CD4-positive, alpha-beta T cell treated with Interleukin-10 for 1 hour (primary cell): ENCODE data around the gene SSBP2.
"Not testable (repeated sequence)": the region's sequence is repeated elsewhere in the genome, so short reads cannot be mapped to it uniquely, and the experiment has no call there.

Experiments
- DNase-seq: peaks from one replicate; pipeline ENCODE4 v3.0.0-alpha.2; 2020

SSBP2 gene

DNA sequence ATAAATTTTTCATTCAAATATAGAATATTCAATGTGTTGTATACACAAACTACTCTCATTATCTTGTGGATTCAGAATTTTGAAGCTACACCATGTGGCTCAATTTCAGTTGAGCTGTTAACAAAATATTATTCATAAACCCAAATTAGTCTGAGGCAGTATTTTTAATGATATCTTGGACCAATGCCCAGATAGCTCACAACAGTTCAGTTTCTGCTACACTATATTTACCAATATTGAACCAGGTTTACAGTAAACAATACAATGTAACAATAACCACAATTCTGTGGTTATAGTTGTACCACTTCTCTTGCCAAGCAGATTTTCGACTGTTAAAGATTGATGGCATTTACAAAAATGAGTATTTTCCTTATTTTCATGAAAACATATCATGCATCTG lies 99.9 kb downstream of the SSBP2 start:
- DNase-seq: no peak

DNA sequence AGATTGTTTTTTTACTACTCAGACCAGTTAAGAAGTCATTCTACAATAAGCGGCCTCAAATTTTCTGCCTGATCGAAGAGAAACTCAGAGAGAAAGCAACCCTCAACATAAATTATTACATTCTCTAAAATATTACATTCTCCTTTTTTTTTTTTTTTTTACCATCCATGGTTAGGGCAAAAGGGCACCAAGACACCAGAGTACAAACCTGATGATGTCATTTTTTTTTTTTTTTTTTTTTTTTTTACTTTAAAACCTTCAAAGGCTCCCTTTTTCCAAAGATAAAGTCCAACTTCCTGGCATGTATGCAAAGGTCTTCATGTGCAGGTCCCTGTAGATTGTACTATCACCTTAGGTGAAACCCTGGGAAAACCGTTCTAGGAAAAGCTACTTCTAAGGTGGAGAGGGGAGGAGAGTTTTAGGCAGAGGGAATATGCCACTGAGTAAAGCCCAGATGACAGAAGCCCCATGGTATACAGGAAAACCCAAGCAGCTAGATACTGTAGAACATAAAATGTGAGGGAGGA lies 104.4 kb downstream of the SSBP2 start:
- DNase-seq: no peak

DNA sequence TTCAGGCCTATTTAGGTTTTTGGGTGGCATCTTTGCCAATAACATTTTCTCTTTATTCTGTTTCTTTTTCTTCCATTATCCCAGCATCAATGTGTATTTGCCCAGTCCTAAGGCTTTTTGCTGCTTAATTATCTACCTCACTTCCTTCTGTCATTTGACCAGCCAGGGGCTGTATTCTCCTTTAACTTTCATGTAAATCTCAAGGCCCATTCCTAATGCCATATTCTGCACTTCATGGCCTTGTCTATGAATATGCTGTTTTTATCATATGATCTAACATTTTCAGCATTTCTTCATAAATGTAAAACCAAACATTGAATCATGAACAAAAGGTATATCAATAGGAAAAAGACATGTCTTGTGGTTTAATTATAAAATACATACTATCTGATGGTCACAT lies 108.7 kb downstream of the SSBP2 start:
- DNase-seq: no peak

DNA sequence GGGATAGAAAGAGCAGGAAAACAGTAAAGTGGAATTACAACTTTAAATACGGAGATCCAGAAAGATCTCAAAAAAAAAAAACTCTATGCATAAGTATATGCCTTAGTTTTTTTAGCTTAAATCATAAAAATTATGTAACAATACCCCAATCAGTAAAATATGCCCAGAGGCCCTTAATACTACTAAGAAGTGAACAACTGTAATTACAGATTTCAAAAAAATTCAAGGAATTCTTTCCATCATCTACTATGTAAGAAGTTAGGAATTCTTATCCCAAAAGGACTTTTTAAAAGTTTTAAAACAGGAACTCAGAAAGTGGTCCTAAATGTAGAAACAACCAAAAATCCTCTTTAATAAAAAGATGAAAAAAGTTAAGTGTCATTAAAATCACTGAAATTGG lies 111.3 kb downstream of the SSBP2 start:
- DNase-seq: no peak

DNA sequence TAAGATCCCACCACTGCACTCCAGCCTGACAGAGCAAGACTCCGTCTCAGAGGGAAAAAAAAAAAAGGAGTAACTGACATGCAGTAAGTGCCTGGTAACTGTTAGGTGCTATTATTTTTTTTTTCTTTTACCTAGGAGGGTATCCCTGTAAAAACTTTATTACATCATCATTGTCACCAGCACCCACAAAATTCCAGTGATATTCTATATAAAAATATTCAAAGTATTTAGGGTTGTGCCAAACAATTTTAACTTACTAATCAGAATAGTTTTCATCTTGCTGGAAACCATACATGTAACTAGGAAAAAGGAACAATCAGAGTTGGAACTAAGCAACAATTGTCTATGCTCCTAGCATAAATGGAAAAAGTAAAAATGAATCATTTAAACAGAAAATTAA lies 112.4 kb downstream of the SSBP2 start:
- DNase-seq: no peak

DNA sequence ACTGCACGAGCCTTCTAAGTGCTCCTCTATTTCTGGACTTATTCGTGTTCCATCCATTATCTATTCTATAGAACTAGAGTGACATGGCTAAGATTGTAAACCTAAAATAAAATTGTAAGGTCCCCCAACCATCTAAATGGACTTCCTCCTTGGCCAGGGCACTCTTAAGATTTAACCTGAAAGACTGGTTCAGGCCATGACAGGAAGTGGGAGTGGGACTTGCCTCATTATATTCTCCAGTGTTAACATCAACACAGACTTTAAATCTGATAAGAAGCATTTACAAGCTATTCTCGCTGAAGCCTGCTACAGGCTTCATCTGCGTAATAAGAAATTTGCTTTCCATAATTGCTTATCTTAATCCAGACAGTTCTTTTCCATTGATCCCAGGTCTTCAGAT lies 117.0 kb downstream of the SSBP2 start:
- DNase-seq: no peak

DNA sequence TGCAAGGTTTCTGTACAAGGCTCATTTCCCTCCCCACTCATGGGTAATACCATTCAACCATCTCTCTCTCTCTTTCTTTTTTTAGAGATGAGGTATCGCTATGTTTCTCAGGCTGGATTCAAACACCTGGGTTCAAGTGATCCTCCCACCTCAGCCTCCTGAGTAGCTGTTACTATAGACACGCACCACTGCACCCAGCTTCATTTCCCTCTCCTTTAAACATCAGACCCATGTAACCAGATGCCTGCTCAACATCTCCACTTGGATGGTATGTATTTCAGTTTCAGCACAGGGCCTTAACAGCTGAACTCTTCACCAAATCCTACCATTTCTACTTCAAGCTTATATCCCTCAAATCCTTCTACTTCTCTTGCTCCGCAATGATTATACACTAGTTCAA lies 117.4 kb downstream of the SSBP2 start:
- DNase-seq: no peak

DNA sequence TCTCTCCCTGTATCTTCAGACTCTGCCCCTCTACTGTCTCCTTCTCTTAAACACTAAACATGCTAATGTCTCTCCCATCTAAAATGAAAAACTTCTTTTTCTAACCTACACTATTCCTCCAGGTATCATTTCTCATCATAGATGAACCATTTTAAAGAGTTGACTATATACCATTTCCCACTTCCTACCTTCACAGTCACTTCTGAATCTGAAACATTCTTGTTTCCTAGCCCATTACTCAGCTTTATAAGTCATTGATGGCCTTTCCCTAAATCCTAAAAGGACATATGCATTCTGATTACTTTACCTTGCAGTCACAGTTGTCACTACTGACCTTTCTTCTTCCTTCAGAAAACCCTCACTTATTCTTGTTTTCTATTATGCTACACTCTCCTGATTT lies 118.2 kb downstream of the SSBP2 start:
- no peak for DNase-seq

DNA sequence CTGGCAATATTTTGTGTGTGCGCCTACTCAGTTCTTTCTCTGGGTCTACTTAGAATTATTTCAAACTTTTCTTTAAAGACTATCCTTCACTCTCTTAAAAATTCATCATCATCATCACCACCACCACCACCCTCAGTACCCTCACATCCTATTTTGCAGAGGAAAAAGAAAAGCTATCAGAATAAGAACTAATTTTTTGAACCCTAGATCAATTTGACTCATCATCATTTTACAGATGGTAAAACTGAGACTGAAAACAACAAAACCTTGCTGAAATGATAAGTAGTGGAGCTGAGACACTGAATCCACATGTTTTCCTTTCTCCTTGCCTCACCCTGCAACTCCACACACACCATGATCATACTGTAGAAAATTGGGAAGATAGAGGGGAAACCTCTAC lies 119.3 kb downstream of the SSBP2 start:
- DNase-seq: no peak

DNA sequence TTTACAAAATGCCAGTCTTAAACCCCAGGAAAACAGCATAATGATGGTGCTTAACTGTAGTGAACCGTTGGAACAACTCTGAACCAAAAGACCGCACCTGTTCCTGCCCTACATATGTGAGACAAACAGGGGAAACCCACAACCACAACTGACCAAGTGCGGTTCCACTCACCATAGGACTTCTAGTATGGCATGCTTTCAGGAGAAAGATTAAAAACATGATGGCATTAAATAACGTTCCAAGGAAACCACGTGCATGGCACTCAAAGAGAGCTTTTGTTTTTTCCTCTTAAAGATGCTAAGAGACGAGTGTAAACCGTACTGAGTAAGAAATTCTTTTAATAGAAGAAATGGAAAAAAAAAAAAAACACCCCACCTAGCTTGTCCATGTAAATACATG lies 119.8 kb downstream of the SSBP2 start:
- DNase-seq: peak; percentile 39

DNA sequence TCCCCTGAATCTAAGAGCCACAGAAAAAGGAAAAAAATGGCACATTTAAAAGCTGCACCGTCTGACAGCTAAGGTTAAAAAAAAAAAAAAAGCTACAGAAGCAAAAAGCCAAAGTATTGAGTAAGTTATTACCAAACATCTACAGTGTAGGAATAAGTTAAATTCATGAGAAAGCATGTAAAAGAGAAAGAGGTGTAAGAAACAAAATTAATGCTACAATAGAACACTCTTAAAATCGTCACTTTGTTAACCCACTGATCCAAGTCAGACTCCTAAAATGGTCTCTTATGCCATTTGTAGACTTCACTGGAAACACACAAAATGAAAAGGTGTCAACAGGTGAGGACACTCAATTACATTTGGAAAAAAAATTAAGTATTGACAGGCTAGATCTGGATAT lies 120.2 kb downstream of the SSBP2 start:
- DNase-seq: no peak

DNA sequence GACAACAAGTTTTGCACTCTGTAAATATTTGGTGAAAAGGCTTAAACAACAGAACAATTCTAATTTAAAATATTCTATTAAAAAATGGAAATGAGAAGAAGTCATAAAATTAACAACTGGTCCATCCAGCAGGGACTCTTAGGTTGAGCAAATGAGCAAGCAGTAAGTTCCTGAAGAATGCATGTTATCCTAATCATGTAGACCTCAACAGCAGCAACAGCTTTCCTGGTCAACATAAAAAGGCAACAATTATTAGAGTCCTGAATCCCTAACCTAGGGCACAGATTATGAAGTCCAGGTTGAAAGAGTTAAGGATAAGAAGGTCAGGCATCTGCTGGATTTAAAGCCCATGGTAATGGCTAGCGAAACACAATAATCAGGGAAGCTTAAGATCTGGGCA lies 120.9 kb downstream of the SSBP2 start:
- no peak for DNase-seq

DNA sequence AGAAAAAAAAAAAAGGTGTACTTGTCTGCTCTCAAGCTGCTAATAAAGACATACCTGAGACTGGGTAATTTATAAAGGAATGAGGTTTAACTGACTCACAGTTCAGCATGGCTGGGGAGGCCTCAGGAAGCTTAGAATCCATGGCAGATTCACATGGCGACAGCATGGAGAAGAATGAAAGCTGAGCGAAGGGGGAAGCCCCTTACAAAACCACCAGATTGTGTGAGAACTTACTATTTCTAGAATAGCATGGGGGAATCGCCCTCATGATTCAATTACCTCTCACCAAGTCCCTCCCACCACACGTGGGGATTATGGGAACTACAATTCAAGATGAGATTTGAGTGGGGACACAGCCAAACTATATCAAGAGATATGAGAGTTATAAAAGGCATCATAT lies 122.8 kb downstream of the SSBP2 start:
- not testable (repeated sequence) for DNase-seq

DNA sequence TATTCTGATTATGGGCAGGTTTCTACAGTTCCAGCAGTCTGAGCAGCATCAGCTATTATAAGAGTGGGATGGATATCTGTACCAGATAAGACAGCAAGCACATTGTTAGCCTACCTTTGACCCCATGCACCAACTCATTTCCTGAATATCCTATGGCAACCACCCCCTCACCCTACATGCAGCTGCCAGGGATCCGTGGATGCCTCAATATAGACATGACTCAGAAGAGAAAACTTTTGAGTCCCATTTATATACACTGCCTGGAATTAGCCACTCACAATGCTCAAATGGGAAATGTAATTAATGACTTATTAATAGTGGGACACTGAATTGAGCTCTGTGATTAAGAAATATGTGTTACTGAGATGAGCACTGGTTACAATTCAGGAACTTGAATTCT lies 124.4 kb downstream of the SSBP2 start:
- DNase-seq: no peak

DNA sequence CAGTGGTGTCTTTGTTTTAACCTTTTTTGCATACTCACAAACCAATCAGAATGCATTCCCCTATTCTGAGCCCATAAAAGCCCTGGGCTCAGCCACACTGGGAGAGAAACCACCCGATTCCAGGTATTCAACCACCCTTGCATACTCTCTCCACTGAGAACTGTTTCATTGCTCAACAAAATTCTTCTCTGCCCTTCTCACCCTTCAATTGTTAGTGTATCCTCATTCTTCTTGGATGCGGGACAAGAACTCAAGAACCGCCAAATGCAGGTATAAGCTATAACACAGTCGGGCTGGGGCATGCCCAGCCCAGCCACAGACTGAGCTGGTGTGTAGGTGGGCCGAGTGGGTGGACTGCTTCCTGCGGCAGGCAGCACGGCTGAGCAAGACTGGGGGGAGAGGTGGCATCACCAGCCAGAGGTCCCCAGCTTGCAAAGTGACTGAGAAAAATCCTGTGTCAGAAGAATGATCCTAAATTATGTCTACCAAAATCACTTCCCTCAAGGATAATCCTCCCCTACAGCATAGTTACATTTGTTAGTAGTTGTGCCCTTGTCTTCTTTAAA lies 141.0 kb downstream of the SSBP2 start:
- DNase-seq: no peak

DNA sequence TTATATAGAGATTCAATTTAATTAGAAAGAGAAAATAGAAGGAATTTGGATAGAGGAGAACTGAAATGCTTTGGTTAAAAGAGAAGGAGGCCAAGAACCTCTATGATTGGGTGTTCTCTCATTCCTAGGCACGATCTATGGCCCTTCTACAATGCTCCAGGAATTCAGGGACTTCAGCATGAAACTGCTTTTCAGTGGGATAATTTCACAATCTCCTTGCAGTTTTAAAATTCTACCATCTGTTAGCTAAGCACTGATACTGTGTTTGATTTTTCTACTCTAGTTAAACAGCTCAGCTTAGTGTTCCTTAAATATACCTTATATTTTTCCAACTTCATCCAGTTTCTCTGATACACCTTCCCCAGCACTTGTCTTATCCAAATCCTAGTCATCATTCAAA lies 141.9 kb downstream of the SSBP2 start:
- no peak for DNase-seq

DNA sequence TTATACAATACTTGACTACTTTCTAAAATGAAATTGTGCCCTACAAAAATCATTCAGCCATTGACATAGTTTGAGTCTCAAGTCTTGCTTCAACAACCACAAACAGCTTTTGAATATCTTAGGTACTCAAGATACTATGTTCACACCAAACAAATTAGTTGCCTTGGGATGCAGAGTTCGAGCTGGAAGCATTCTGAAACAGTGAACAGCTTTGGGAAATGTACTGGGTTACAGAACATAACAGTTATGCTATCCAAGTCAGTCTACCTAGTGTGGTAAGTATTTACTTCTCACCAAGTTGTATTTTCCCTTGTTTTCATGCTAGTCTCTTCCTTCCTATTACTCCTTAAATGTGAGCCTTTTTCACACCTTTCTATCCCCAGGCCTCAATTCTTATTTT lies 143.2 kb downstream of the SSBP2 start:
- DNase-seq: no peak

DNA sequence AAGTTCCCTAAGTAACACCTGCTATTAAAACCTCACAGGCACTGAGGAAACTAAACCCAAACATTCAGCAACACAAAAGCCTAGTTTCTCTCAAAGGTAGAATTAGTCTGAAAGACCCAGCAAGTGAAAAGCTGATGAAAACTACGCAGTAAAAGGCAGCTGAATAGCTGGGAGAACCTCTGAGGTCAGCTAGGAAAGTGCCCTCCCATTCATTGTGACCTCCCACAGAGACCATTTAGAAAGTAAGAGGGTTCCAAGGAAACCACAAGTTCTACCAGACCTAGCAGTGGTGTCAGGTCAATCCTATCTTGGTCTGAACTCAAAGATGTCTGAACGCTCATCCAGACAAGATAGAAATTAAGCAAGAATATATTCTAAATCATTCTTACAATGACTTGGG lies 144.7 kb downstream of the SSBP2 start:
- DNase-seq: no peak

DNA sequence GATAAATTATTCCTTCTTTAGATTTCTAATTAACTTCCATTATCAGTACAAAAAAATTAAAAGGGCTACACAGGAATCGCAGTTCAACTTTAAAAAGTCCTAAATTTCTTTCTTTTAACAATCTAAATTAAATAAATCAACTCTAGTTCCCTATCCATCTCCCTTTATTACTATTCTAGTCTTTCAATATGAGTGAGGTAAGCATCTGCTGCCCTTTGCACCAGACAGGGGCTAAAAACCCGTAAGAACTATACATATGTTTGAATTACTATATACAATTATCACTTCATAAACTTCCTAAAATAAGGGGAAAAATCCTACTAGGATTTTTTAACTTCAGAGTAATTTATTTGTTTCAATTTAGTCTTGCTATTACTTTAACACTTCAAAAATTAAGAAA lies 145.6 kb downstream of the SSBP2 start:
- no peak for DNase-seq

DNA sequence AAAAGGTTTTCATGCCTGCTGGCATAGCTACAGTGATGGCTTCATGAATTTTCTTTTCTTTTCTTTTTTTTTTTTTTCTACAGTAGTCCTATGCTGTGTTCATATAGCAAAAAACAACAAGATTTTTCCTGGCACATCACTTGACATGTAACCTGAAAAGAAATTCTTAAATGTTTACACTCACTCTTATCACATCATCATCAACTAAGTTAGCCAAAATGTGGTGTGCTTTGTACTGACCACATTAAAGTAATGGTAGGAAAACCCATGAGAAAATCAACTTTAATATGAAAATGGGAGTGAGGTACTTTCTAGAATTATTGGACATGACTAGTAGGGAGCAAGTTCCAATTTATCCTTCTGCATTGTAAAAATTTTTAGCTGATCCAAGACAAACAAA lies 146.7 kb downstream of the SSBP2 start:
- no peak for DNase-seq

DNA sequence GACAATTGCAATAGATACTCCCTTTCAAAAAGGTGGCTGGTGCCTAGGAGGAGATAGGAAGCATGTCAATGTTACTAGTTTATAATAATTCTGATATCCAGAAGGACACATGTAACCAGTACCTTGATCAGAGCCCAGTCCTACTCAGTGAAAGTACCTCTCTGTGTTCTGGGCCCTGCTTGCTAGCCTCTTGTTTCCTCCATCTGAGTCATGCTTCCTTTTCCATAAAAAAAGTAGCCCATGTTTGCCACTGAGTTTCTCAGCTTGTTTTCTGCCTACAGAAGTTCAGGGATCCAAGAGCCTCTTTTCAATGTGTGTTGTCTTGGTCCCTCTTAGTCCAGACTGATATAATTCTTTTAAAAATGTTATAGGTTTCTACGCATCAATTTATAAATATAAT lies 149.0 kb downstream of the SSBP2 start:
- DNase-seq: no peak

DNA sequence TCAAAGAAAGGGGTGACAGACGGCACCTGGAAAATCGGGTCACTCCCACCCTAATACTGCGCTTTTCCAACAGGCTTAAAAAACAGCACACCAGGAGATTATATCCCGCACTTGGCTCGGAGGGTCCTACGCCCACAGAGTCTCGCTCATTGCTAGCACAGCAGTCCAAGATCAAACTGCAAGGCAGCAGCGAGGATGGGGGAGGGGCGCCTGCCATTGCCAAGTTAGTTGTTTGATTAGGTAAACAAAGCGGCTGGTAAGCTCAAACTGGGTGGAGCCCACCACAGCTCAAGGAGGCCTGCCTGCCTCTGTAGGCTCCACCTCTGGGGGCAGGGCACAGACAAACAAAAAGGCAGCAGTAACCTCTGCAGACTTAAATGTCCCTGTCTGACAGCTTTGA lies 158.8 kb downstream of the SSBP2 start:
- DNase-seq: not testable (repeated sequence)

DNA sequence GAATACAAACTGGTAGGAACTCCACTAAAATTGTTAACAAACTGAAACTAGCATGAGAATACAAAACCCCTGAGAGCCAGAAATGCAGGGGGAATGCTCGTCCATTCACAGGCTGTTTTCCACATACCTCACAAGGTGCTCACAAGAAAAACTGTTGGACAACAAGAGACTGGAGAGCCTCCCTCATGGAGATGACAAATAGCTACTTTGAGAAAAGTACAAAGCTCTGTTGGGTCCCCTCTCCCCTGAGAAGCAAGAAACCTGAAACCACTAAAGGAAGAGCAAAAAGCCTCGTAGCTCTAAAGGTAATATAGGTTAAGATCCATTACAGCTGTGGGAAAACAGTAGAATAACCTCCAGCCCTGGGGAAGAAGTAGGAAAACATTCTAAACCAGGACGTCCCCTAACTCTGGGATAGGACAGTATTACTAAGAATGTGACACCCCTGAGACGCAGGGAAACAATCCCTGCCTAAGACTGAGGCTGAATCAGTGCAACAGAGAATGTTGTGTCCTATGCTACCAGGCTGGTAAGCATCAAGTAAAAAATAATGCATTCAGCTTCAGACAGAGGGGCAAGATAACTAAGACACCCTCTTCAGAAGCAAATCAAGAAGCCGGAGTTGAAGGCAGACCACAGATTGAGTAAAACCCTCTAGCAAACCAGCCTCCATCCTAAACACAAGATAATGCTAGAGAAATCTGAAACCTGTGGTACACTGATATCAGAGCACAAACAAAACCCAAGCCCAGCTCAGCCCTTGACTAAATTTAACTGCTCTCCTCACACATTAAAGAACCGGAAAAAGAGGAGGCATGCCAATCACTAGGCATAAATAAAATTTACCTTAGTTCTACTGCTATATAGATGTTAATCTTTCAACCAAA lies 160.2 kb downstream of the SSBP2 start:
- DNase-seq: no peak

DNA sequence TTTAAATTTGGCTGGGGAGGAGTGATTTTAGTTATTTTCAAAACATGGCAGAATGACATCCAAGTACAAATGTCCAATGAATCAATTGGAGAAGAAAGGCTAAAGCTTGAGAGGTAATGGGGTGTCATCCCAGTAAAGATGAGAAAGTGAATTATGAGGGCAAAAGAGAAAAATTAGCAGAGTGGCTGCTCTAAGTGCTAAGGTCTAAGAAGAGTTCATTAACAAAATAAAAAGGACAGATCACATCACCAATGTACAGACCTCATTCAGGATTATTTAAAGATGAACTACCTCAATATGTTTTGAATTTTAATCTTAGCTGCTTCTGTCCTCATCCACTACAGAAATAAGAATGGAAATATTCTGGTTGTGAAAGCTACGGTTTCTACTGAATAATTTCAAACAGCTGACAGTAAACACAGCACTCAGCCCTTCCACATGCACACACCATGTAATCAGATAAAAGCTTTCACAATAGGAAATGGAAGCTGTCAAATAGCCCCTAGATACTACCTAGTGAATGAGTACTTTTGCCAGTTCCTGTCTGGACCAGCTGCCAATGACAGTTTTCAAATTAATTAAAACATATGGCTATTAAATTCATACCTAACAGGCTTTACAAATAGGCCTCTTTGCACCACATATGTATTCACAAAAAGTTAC lies 171.5 kb downstream of the SSBP2 start:
- DNase-seq: no peak
